Measurements from ENCODE around the gene FNDC7. TPM values are rescaled to one million over a fixed set of nuclear protein-coding genes. Genes with fewer than 3 reads are reported as not detected.

FNDC7 gene
- total RNA-seq, 1 experiment from 2014 or later = 0.05 TPM

GRCh38 chr1:108767115-108767514 lies 54.4 kb downstream of the FNDC7 start:
- ATAC-seq (no peak), DNase-seq (ENCODE audit: low read depth, low spot score) (no peak)
- TF ChIP-seq SIN3A (IDR thresholded peaks at IDR 0.05; ENCODE audit: borderline replicate concordance, insufficient read depth, low read depth, low read length) (no peak), CTCF (IDR thresholded peaks at IDR 0.05) (no peak), REST (IDR thresholded peaks at IDR 0.05; ENCODE audit: insufficient read depth in 1 of 2, low read depth in 2 of 2, low read length in 1 of 2) (no peak), POLR2AphosphoS5 (IDR thresholded peaks at IDR 0.05; ENCODE audit: low read depth, low read length) (no peak), TCF7L2 (IDR thresholded peaks at IDR 0.05; ENCODE audit: low read depth, low read length) (no peak)
- intact Hi-C loops (cut with micrococcal nuclease; ENCODE audit: unreplicated experiment) (no loop called here), in situ Hi-C loops (cut with HindIII; ENCODE audit: low pct_unique_long_range_greater_than_20kb, low sequenced_read_pairs) (no loop called here)
- no peaks in the 10 kb centered on the region for H3K9me3 ChIP-seq (ENCODE audit: control insufficient read depth, insufficient read depth, low read depth, low read length)
- H3K4me1 ChIP-seq (ENCODE audit: control insufficient read depth, insufficient read depth, low read length) = no peaks in the 10 kb centered on the region
- POLR2A ChIA-PET = no interaction called here
- no peaks in the 10 kb centered on the region for H3K27me3 ChIP-seq (ENCODE audit: control insufficient read depth, insufficient read depth, low read length)
- CTCF ChIA-PET = no interaction called here
- H3K27ac ChIP-seq (ENCODE audit: low read length) = no peak overlapping the region
- BruUV-seq (replicated peaks) = no TSS peak
- peaks cover 4% of the 10 kb centered on the region; the same call in 1 of the 2 replicates for H3K36me3 ChIP-seq (ENCODE audit: control insufficient read depth, insufficient read depth, low read length)
- H3K4me3 ChIP-seq (ENCODE audit: low read depth in 2 of 2, low read length in 2 of 2) = no peak overlapping the region

- H3K36me3 ChIP-seq (ENCODE audit: control insufficient read depth, insufficient read depth, low read length) = peaks cover 5% of the 10 kb centered on the region; the same call in 1 of the 2 replicates
- no TSS peak for BruUV-seq (replicated peaks)
- no peaks in the 10 kb centered on the region for H3K9me3 ChIP-seq (ENCODE audit: control insufficient read depth, insufficient read depth, low read depth, low read length)
- intact Hi-C loops (cut with micrococcal nuclease; ENCODE audit: unreplicated experiment) = no loop called here
- no peak overlapping the region for H3K27ac ChIP-seq (ENCODE audit: low read length)
- no peaks in the 10 kb centered on the region for H3K27me3 ChIP-seq (ENCODE audit: control insufficient read depth, insufficient read depth, low read length)
- ATAC-seq (no peak), DNase-seq (ENCODE audit: low read depth, low spot score) (no peak)
- TF ChIP-seq POLR2AphosphoS5 (IDR thresholded peaks at IDR 0.05; ENCODE audit: low read depth, low read length) (no peak), REST (IDR thresholded peaks at IDR 0.05; ENCODE audit: insufficient read depth in 1 of 2, low read depth in 2 of 2, low read length in 1 of 2) (no peak), SIN3A (IDR thresholded peaks at IDR 0.05; ENCODE audit: borderline replicate concordance, insufficient read depth, low read depth, low read length) (no peak), TCF7L2 (IDR thresholded peaks at IDR 0.05; ENCODE audit: low read depth, low read length) (no peak), CTCF (IDR thresholded peaks at IDR 0.05) (no peak)
- no peak overlapping the region for H3K4me3 ChIP-seq (ENCODE audit: low read depth in 2 of 2, low read length in 2 of 2)
- H3K4me1 ChIP-seq (ENCODE audit: control insufficient read depth, insufficient read depth, low read length) = no peaks in the 10 kb centered on the region
- CTCF ChIA-PET = no interaction called here
- POLR2A ChIA-PET = no interaction called here
- in situ Hi-C loops (cut with HindIII; ENCODE audit: low pct_unique_long_range_greater_than_20kb, low sequenced_read_pairs) = no loop called here
Observed at GRCh38 chr1:108767708-108768107, 55.0 kb downstream of the FNDC7 start.
